ENCODE data around the gene PPP1R13B.

- TF ChIP-seq, protein P1, sequence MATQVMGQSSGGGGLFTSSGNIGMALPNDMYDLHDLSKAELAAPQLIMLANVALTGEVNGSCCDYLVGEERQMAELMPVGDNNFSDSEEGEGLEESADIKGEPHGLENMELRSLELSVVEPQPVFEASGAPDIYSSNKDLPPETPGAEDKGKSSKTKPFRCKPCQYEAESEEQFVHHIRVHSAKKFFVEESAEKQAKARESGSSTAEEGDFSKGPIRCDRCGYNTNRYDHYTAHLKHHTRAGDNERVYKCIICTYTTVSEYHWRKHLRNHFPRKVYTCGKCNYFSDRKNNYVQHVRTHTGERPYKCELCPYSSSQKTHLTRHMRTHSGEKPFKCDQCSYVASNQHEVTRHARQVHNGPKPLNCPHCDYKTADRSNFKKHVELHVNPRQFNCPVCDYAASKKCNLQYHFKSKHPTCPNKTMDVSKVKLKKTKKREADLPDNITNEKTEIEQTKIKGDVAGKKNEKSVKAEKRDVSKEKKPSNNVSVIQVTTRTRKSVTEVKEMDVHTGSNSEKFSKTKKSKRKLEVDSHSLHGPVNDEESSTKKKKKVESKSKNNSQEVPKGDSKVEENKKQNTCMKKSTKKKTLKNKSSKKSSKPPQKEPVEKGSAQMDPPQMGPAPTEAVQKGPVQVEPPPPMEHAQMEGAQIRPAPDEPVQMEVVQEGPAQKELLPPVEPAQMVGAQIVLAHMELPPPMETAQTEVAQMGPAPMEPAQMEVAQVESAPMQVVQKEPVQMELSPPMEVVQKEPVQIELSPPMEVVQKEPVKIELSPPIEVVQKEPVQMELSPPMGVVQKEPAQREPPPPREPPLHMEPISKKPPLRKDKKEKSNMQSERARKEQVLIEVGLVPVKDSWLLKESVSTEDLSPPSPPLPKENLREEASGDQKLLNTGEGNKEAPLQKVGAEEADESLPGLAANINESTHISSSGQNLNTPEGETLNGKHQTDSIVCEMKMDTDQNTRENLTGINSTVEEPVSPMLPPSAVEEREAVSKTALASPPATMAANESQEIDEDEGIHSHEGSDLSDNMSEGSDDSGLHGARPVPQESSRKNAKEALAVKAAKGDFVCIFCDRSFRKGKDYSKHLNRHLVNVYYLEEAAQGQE (IDR thresholded peaks at IDR 0.05; ENCODE audit: insufficient replicate concordance, low read depth), result no peak
- TF ChIP-seq, protein P2, sequence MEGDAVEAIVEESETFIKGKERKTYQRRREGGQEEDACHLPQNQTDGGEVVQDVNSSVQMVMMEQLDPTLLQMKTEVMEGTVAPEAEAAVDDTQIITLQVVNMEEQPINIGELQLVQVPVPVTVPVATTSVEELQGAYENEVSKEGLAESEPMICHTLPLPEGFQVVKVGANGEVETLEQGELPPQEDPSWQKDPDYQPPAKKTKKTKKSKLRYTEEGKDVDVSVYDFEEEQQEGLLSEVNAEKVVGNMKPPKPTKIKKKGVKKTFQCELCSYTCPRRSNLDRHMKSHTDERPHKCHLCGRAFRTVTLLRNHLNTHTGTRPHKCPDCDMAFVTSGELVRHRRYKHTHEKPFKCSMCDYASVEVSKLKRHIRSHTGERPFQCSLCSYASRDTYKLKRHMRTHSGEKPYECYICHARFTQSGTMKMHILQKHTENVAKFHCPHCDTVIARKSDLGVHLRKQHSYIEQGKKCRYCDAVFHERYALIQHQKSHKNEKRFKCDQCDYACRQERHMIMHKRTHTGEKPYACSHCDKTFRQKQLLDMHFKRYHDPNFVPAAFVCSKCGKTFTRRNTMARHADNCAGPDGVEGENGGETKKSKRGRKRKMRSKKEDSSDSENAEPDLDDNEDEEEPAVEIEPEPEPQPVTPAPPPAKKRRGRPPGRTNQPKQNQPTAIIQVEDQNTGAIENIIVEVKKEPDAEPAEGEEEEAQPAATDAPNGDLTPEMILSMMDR (IDR thresholded peaks at IDR 0.05; ENCODE audit: insufficient read depth, low read length), result no peak
- TF ChIP-seq GABPA (IDR thresholded peaks at IDR 0.05; ENCODE audit: low read depth), result no peak
These were observed 142.3 kb downstream of the PPP1R13B start for GRCh38 chr14:103705118-103705503.
